GM18505 (cell line): Measurements from ENCODE around the gene GNG5.
"Not testable (repeated sequence)": the region's sequence is repeated elsewhere in the genome, so short reads cannot be mapped to it uniquely, and the experiment has no call there.

Source experiments
- ATAC-seq: cut with Tn5 transposase; IDR thresholded peaks from one replicate; pipeline ENCODE4 v1.9.1; 2021; ENCODE audit not compliant: unreplicated experiment
- POLR2A ChIP-seq: IDR thresholded peaks from 4 replicates; pipeline ENCODE4 v1.6.1; 2011; ENCODE audit warnings: borderline replicate concordance; ENCODE audit not compliant: insufficient read depth, insufficient read length; ENCODE audit errors: extremely low read depth

Gene GNG5

DNA sequence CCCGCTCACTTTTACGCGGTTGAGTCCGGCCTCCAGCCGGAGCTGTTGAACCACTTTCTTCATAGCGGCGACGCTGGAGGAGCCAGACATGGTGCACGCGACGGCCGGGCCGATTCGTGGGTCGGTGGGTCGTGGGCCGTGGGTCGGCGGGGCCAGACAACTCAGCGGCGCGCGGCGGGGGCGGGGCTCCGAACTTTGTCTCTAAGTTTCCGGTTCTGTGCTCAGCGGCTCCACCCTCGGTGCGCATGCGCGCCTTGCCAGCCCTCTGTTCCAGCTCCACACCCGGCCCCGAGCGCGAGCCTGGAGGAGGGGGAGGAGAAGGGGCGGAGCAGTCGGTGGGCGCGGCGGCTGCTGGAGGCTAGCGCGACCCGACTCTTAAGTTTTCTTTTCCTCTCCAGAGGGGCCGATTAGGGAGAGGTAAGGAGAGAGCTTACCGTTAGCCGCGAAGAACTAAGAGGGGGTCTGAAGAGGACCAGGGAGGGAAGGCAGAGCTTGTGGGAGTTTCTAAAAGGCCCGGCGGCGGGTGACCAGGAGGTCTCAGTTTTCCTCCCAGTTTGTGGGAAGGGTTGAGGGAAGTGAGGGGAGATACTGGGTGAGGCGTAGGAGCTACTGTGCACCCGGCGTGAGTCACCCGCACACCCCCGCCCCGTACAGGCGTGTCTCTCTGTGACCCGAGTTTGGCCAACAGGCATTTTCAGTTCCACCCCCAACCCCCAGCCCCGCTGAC is at the start of gene GNG5, which contains the start of gene SPATA1:
Gene GNG5, minus strand, starts transcription at position 580 of the 727 bp plus-strand sequence. Its CDS starts 490 bp downstream, at position 90.
Gene SPATA1, plus strand, starts transcription at position 385 of the 727 bp plus-strand sequence. CDS start 9,974 bp downstream, outside the sequence.
- ATAC-seq = peak; percentile 88
- TF ChIP-seq POLR2A = peak; percentile 86

DNA sequence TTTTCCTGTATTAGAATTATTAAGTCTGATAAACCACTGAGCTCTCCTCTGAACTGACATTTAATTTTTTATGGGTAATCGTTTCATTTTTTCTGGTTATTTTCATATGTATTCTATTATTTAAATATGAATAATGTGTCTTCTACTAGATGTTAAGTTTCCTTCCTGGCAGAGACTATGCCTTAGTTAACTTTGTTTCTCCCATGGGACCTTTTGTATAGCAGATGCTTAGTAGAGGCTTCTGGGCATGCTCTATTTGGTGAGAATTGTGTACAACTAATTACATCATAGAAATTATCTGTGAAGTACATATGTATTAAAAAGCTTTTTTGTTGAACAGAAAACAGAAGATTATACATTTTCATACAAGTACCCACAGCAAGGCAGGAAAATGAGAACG is 44.4 kb upstream of the GNG5 start:
- TF ChIP-seq POLR2A = no peak
- no peak for ATAC-seq

DNA sequence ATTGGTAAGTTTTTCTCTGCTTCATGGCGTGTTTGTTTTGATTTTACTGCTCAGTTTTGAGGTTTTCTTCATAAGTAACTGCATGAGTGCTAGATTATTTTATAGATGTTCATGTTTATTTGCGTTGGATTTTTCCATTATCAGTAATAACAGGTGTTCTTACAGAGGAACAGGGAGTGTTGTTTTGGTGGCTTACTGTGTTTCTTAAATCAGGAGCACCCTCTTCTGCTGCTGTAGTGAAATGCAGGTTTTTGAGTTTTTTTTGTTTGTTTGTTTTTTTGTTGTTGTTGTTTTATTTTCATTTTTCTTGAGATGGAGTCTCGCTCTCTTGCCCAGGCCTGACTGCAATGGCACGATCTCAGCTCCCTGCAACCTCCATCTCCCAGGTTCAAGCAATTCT is 35.3 kb upstream of the GNG5 start:
- TF ChIP-seq POLR2A = no peak
- no peak for ATAC-seq

DNA sequence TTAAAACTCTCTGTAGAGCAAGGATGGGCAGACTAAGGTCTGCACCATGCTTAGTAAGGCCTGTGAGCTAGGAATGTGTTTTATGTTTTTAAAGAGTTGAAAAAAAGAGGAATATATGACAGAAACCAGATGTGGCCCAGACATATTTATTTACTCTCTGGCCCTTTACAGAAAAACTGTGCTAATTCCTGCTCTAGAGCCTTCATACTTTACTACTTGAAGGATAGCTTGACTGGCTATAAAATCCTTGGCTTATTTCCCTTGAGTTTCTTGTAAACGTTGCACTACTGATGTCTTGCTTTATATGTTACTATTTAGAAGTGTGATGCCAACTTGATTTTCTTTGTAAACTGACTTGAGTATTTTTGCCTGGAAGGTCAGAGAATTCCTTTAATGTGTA is 34.4 kb upstream of the GNG5 start:
- no peak for TF ChIP-seq POLR2A
- no peak for ATAC-seq

DNA sequence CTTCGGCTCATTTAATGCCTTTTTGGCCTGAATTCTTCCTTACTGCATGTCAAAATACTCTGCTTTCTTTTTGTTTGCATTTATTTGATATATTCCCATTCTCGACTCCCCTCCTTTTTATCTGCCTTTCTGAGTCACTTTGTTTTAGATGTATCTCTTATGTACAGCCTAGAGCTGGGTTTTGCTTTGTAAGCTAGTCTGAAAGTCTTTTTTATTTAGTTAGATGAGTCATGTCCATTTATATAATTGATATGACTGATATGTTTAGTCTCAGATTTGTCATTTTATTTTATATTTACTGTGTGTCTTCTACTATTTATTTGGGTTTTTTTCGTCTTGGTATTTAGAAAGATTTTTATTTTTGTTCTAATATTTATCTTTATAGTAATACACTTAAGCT is 33.6 kb upstream of the GNG5 start:
- no peak for ATAC-seq
- no peak for TF ChIP-seq POLR2A

DNA sequence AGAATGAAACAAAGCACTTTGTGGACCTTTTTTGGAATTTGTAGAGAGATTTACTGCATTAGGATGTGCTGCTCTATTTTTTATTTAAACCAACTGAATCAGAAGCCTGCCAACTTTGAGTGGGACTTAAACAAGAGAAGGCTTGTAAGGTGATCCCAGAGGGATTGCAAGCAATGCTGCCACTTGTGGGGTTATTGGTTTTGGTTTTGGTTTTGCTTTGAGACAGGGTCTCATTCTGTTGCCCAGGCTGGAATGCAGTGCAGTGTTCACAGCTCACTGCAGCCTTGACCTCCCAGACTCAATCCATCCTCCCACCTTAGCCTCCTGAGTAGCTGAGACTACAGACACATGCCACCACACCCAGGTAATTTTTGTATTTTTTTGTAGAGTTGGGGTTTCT is 32.2 kb upstream of the GNG5 start:
- ATAC-seq = no peak
- TF ChIP-seq POLR2A = no peak

DNA sequence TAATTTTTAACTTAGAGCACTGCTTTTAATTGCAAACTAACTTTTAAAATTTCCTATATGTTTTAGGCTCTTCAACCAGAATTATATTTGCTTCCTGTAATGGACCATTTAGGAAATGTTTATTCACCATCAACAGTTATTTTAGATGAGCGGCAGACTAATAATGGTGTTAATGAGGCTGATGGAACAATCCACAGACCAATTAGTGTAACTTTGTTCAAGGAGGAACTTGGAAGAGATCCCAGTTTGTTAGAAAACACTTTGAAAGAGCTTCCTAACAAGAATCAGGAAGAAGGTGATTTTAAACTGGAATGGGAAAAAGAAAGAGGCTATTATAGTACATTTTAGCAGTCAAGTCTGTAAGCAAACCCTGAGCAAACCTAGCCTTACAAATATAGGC is 19.4 kb upstream of the GNG5 start:
- no peak for ATAC-seq
- TF ChIP-seq POLR2A = no peak

DNA sequence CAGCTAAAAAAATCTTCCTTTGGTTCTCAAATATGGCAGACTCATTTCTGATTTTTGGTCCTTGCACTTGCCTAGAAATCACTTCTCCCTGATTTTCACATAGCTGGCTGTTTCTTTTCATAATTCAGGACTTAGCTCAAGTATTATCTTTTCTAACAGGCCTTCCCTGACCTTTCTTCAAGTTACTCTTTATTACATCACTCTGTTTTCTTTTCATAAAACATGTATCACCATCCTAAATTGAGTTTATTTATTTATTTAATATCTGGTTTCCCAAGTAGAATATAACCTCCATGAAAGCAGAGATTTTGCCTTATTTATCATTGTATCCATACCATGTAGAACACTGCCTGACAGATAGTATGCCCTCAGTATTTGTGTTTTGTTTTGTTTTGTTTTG is 18.2 kb upstream of the GNG5 start:
- no peak for TF ChIP-seq POLR2A

DNA sequence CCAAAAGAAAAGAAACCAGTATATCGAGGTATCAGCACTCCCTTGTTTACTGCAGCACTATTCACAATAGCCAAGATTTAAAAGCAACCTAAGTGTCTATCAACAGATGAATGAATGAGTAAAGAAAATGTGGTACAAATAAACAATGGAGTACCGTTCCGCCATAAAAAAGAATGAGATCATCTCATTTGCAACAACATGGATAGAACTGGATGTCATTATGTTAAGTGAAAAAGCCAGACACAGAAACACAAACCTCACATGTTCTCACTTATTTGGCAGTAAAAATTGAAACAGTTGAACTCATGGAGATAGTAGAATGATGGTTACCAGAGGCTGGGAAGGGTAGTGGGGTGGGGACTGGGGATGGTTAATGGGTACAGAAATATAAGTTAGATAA is 4.3 kb upstream of the GNG5 start:
- no peak for TF ChIP-seq POLR2A
- ATAC-seq = no peak

More for the DNA sequence above, 18.2 kb upstream of the GNG5 start:
- no peak for ATAC-seq

DNA sequence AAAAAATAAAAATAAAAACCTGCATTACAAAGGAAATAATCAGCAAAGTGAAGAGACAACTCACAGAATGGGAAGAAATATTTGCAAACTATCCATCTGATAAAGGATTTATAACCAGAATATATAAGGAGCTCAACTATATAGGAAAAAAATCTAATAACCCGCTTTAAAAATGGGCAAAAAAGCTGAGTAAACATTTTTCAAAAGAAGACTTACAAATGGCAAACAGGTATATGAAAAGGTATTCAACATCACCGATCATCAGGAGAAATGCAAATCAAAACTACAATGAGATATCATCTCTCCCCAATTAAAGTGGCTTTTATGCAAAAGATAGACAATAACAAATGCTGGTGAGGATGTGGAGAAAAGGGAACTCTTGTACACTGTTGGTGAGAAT is 3.8 kb upstream of the GNG5 start:
- no peak for ATAC-seq
- TF ChIP-seq POLR2A = no peak

DNA sequence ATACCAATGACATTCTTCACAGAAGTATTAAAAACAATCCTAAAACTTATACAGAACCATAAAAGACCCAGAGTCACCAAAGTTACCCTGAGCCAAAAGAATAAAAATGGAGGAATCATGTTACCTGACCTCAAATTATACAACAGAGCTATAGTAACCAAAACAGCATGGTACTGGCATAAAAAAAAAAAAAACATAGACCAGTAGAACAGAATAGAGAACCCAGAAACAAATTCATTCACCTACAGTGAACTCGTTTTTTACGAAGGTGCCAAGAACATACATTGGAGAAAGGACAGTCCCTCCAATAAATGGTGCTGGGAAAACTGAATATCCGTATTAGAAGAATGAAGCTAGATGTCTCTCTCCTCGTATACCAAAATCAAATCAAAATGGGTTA is 2.6 kb upstream of the GNG5 start:
- no peak for TF ChIP-seq POLR2A
- no peak for ATAC-seq

DNA sequence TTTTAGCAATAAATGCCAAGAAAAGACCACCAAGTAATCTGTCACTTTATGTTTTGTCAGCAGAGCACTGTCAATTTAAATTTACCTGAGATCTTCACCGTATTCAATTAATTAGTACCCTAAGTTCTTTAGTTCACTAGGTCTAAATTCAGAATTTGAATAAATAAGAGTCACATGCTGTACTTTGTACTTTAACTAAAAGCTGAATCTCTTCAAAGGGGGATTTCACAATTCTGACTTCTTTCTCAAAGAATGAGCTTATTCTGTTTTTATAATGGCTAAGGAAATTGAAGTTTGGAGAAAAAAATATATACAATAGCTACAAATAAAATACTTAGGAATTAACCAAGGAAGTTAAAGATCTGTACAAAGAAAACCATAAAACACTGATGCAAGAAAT is 2.1 kb upstream of the GNG5 start:
- TF ChIP-seq POLR2A = no peak
- ATAC-seq = no peak

DNA sequence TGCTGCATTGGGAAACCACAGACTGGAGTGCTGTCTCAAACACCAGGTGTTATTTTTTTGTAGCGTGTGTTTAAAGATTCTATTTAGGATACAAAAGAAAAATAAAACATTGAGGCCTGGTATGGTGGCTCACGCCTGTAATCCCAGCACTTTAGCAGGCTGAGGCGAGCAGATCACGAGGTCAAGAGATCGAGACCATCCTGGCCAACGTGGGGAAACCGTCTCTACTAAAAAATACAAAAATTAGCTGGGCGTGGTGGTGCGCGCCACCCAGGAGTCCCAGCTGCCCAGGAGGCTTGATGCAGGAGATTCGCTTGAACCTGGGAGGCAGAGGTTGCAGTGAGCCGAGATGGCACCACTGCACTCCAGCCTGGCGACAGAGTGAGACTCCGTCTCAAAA is 1.5 kb upstream of the GNG5 start:
- not testable (repeated sequence) for ATAC-seq

DNA sequence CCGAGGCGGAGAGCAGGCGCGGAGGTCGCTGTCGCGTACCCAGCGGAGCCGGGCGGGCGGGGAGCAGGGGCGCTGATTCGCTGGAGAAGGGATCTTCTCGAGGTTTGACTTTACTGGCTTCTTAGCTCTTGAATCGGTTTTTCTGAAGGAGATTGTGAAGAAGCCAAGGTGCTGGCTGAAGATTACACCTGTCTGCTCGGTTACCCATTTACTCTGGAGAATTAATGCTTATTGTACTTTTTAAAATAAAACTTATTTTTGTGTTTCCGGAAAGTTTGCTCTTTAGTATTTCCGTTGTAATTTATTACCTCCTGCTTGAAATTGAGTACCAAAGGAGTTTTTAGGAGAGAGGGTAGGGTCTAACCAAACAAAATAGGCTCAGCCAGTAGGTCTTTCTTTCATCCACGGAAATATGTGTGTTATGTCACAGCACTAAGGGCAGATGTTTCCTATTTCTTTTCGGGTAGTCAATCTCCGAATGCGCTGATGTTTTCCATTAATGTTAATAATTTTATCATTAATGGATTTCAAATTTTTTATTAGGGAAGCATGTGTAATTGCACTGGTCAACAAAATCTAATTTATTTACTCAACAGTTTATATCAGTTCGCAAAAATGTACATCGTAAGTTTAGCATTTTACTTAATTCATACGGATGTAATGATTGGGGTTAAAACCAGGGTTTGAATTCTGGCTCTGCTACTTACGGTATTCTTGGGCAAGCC is 510 bp upstream of the GNG5 start:
- no peak for TF ChIP-seq POLR2A
- no peak for ATAC-seq
